Glomerular visceral epithelial cell (primary cell): Measurements from ENCODE around the gene OR2Y1.
A peak's percentile ranks its signal among the peaks of the same experiment; 100 is the strongest.
"Not testable (repeated sequence)": the region's sequence is repeated elsewhere in the genome, so short reads cannot be mapped to it uniquely, and the experiment has no call there.

Experiments
- DNase-seq: peaks from one replicate; pipeline ENCODE4 v3.0.0-alpha.2; 2016; ENCODE audit errors: extremely low spot score

OR2Y1 gene, protein sequence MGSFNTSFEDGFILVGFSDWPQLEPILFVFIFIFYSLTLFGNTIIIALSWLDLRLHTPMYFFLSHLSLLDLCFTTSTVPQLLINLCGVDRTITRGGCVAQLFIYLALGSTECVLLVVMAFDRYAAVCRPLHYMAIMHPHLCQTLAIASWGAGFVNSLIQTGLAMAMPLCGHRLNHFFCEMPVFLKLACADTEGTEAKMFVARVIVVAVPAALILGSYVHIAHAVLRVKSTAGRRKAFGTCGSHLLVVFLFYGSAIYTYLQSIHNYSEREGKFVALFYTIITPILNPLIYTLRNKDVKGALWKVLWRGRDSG

DNA sequence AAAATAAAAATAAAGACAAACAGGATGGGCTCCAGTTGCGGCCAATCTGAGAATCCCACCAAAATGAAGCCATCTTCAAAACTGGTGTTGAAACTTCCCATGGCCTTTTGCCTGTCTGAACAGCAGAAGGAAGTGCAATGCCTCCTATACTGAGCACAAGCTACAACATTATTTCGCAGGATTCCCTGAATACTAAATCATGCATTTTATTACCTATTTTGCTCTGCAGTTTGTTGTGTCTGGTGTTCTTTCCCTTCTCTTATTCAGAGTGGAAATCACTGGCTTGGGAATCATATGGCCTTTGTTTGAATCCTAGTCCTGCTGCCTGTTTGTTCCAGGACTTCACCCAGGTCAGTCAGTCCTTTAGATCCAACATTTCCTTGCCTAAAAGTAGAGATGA is at the start of gene OR2Y1:
OR2Y1 (minus strand) TSS at position 101 of the 400 bp plus-strand sequence; CDS start at position 101, 0 bp downstream.
- no peak for DNase-seq

DNA sequence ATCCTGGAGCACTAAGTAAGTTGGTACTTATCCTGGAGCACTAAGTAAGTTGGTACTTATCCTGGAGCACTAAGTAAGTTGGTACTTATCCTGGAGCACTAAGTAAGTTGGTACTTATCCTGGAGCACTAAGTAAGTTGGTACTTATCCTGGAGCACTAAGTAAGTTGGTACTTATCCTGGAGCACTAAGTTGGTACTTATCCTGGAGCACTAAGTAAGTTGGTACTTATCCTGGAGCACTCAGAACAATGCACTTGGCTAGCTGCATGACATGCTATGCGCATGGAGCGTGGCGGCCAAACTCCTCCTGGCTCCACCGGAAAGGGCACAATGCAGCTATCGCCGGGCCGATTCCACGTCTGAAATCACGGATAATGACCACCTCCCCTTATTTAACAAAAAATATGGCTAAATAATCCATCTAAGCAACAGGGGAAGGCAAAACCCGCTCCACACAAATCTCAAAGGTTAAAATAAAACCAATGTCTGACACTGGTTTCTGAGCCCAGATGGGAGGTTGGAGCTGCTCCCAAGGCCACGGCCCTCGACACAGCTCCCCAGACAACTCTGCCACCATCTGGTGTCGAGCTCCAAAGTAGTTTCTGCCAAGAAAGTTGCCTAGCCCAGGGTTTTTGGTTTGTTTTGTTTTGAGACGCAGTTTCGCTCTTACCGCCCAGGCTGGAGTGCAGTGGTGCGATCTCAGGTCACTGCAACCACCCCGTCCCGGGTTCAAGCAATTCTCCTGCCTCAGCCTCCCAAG is 49.0 kb upstream of the OR2Y1 start:
- DNase-seq, result not testable (repeated sequence)

DNA sequence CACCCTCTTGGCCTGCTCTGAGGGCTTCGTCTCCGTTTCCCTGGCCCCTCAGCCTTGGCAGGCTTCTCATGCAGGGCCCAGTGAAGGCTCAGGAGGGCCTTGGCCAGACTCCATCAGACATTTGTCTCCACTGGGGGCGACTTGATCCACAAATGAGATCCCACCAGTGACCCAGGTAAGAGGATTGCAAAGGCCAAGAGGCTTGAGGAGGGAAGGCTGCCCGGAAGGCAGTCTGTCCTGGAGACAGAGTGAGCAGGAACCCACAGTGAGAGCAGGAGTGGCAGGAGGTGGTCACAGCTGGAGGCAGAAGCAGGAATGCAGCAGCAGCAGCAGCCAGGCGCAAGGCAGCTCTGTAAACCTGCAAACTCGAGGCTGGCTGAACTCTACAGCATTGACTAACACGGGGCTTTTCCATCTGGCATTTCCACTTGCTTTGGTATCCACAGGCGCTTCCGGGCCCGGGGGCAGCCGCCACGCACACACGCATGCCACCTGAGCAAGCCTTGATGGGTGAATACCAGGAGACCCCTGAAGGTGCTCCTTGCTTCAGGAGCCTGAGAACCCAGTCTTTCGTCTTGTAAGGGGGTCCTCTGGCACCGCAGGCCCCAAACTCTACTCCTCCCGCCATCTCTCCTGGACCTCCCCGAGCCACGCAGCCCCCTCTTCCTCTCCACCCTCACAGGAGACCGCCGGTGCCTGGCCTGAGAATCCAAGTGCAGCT is 48.0 kb upstream of the OR2Y1 start:
- no peak for DNase-seq

DNA sequence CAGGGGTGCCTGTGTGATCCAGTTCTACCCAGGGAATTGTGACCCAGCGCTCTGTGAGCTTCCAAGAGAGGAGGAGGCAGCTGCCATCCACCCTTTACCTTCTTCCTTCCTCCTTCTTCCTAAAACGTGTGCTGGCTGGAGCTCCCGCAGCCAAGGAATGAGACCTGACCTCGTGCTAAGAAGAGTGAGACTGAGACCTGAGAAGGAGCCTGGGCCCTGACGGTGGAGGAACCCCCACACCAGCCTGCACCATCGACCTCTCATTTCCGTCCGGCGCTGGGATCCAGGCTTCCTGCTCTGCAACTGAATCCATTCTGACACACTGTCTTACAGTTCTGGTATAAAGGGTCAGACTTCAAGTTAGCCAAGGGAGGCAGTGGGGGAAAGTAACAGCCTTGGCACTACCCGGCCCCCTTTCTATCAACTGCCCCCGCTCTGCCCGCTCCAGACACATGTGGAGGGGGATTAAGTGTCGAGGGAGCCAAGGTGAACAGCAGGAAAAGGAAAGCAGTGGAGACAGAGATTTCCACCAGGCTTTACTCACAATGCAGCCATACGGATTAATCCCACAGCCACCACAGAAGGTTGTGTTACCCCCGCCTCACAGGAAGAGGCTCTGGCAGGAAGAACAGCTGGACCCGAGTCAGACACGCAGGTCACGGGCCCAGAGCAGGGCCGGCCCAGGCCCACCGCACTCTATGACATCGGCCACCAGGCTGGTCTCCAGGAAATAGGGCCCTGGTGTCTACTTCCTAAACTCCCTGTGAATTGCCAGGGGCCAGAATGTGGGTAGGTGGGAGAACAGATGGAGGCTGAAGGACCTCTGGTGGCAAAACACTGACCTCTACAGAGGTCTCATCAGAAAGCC is 46.9 kb upstream of the OR2Y1 start:
- no peak for DNase-seq

DNA sequence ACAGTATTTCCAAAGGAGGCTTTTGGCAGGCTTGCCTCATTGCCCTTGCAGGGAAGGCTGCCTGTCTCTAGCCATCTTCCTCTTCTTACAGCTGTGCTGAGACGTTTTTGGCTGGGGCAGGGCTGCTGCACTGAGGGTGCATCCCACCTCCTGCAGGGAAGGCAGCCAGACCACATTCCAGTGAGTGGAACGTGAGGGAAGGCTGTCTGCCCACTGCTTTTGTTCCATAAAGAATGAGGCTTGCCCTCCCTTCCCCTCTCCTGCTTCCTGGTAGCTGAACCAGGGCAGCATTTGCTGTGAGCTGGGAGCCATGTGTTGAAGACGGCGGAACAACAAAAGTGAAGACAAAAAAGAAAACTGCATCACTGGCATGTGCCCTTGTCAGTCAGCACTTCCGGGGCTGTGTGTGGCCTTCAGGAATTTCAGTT is 46.0 kb upstream of the OR2Y1 start:
- peak; percentile 83 for DNase-seq

DNA sequence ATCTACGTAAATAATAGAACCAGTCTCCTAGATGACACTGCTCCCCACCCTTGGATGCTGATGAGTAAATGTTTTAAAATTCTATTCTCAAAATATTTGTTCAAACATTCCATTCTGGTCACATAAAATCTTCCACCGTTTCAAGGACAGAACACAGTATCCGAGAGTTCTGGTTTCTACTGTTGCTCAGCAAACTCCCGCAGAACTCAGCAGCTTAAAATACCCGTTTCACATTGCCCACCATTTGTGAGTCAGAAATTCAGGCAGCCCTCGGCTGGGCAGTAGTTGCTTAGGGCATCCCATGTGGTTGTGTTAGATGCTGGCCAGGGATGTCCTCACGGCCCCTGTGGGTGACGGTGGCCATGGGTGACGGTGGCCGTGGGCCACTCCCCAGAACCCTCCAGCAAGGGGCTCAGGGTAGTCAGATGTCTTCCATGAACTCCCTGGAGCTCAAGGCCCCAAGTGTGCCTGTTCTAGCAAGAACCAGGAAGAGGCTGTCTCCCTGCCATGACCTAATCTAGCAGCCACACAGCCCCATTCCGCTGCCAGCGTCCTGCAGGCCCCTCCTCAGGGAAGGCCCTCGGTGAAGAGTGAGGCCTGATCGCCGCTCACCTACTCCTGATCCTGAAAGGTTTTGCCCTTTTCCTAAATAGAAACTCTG is 45.4 kb upstream of the OR2Y1 start:
- DNase-seq, result peak; percentile 54

DNA sequence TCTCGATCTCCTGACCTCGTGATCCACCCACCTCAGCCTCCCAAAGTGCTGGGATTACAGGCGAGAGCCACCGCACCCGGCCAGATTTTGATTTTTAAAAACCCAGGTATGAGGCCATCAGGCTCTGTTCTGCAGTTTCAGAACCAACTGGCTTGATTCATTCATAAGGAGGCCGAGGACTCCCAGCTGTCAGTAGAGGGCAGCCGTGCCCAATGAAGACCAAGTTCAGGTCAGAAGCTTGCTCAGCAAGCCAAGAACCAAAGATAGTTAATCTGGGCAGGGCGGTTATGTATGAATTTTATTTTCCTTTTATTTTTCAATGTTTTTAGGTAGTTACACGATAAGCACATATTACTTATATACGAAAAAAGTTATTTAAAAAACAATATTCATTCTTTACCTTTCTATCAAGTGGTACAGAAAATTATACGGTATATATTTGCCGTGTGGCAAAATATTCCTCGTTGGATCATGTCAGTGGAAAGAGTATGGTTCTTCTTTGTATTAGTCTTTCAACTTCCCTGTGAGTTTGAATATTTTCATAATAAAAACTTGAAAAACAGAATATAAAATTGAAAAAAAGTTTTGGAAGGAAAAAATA is 44.7 kb upstream of the OR2Y1 start:
- DNase-seq, result peak; percentile 81

DNA sequence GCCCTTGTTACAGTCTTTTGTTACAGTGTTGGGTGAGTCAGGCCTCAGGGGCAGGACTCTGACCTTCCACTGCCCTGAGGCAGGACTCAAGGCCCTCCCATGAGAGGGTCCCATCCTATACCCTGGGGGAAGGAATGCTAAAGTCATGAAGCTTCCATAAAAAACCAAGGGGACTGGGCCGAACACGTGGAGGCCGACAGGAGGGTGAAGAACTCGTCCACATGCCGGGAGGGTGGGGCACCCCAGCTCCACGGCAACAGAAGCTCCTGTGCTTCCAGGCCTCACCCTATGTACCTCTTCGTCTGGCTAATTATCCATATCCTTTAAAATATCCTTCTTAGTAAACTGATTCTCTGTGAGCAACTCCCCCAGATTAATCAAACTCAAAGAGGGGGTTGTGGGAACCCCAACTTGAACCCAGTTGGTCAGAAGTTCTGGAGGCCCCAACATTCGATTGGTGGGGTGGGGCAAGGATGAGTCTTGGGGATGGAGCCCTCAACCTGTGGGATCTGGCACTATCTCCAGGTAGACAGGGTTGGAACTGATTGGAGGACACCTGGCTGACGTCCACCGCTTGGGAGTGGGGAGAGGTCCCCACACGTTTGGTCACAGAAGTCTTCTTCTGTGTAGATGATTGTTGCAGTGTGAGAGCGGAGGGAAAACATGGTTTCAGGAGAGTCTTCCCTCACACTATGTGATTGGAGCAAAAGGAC is 43.6 kb upstream of the OR2Y1 start:
- DNase-seq, result no peak

DNA sequence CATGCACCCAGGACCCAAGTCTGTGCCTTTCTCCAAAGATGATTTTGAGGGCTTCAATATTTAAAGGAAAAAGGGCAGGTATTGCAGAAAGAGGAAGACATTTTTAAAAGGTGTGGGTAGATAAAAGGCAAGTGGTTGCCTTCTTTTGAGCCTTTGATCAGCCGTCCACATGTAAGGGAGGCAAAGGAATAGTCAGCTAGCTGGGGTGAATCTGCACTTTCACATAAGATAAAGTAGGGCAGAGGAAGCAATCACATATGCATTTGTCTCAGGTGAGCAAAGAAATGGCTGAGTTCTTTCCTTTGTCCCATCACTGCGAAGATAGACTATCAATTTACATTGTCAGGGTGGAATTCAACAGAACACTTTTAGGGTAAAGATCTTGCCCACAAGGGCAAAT is 42.9 kb upstream of the OR2Y1 start:
- no peak for DNase-seq

DNA sequence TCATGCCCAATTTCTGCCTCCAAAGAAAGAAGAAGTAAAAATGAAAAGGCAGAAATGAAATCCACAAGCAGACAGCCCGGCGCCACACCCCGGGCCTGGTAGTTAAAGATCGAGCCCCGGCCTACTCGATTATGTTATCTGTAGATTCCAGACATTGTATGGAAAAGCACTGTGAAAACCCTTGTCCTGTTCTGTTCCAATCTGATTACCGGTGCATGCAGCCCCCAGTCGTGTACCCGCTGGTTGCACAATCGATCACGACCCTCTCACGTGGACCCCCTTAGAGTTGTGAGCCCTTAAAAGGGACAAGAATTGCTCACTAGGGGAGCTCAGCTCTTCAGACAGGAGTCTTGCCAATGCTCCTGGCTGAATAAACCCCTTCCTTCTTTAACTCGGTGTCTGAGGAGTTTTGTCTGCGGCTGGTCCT is 42.1 kb upstream of the OR2Y1 start:
- DNase-seq, result not testable (repeated sequence)

DNA sequence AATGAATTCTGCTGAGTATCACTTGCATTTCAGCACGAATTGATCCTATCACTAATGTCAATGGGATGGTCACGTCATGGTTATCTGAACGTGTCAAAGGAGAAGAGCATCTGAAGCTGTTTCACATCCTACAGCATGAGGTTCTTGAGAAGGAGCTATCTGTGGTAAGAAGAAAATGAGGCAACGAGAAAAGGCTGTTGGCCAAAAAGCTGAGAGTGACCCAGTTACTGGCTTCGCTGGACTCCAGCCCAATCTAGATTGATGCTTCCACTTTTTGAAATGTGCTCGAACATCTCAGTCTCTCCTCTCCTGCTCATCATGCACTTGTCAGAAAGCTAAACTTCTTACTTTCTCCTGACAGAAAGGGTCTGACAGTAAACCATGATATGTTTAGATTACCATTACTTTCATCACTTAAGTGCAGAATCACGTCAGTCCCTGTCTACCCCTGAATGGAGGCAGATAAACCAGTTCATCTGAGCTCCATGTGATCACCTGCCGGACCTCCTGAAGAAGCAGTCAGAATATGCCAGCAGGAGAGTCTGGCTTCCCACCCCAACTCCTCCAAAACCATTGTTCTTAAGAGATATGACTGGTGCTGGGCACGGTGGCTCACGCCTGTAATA is 40.2 kb upstream of the OR2Y1 start:
- DNase-seq, result no peak

DNA sequence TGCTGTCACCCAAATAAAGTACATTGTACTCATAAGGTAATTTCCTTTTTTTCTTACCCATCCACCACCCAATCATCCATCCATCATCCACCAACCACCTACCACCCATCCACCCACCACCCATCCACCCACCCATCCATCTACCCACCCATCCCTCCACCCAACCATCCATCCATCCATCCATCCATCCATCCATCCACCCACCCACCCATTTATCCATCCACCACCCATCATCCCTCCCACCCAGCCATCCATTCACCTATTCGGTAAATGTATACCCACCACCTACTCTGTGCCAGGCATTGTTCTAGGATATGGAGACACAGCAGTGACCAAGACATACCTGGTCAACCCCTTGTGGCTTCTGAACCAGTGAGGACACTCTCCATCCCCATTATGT is 37.6 kb upstream of the OR2Y1 start:
- DNase-seq, result no peak

DNA sequence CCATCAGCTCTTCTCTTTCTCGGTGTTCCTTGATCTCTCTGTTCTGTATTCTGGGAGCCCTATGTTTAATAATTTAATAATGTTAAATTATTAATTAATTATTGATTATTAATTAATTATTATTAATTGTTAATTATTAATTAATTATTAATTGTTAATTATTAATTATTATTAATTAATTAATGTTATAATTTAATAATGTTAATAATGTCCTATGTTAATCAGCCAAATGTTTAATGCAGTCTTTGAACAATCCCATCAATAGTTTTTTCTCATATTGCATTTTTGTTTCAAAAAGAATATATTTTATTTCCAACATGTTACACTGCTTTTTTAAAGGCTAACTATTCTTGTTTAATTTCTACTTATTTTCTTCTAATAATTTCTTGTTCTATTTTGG is 36.5 kb upstream of the OR2Y1 start:
- DNase-seq, result no peak

DNA sequence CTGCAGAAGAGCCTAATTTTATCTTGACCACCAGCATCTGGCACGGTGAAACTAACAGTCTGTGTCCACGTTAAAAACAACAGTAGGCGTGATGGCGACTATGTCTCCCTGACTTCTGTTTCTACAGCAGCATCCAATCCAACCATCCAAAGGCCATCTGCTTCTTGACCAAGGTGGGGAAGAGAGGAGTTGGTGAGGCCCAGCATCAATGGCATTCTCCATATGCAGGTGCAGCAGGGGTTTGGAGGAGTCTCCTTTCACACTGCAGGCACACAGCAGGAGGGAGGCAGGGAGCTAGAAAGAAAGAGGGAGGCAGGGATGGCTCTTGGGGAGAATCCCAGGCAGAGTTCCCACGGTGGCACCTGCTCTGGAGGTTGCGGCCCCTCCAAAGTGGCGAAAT is 35.8 kb upstream of the OR2Y1 start:
- no peak for DNase-seq

DNA sequence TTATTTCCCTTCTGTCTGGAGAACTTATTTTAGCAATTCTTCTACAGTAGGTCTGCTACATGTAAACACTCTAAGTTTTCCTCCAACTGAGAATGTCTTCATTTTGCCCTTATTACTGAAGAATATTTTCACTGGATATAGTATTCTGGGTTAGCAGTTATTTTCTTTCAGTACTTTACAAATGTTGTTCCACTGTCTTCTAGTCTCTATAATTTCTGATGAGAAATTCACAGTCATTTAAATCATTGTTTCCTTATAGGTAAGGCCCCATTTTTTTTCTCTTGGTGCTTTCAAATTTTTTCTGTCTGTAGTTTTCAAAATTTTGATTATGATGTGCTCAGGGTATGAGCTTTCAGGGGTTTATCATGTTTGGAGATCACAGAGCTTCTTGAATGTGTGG is 32.0 kb upstream of the OR2Y1 start:
- DNase-seq, result no peak

DNA sequence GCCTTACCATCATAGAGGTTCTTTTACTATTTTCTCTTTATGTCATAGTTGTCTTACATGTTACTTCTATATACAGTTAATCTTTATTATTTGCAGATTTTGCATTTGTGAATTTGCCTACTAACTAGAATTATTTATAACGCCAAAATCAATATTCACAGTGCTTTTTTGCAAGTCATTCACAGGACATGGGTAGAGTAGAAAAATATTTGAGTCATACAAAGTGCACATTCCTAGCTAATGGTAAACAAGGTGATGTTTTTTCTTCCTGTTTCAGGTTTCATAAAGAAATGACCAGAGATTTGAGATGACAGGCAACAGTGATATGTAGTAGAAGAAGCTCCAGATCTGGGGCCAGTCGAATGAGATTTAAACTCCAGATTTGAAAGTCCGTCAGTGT is 30.0 kb upstream of the OR2Y1 start:
- no peak for DNase-seq

DNA sequence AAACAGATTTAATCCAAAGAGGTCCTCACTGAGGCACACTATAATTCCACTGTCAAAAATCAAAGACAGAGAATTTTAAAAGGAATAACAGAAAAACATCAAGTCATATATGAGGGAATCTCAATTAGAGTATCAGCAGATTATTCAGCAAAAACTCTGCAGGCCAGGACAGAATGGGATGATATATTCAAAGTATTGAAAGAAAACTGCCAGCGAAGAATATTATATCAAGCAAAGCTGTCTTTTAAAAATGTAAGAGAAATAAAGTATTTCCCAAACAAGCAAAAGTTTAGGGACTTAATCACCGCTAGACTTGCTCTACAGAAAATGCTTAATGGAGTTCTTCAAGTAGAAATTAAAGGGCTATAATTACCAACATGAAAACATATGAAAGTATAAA is 15.7 kb upstream of the OR2Y1 start:
- no peak for DNase-seq

DNA sequence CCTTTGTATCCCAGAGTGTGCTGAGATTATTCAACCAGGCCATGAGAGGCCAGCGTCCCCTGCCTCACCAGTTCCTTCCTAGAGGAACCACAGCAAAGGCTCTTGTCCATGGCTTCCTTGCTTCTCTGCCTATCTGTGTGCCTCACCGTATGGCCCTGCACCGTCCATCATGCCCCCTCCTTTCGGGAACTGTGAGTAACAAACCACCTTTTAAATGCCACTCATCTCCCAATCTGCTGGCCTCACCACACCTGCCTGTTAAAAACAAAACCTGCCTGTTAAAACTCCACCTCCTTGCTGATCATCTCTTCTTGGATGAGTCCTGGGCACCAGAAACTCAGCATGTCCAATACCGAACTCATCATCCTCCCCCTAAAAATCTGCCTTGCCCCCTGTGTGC is 4.4 kb upstream of the OR2Y1 start:
- no peak for DNase-seq

DNA sequence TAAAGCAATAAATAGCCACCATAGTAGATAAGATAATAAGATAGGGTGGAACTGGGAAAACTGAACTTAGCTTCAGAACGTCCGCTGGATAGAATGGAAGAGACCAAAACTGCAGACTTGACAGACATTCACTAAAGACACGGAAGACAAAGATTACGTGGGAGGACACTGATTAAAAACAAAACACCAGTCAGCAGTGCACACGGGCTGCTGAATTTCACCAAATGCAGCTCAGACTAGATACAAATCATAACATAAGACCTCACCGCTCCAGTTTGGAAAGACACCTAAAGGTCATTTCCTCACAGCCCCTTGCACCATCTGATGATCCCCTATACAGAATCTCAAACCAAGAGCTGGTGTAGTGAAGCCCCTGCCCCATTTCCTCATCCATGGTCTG is 2.9 kb upstream of the OR2Y1 start:
- no peak for DNase-seq

DNA sequence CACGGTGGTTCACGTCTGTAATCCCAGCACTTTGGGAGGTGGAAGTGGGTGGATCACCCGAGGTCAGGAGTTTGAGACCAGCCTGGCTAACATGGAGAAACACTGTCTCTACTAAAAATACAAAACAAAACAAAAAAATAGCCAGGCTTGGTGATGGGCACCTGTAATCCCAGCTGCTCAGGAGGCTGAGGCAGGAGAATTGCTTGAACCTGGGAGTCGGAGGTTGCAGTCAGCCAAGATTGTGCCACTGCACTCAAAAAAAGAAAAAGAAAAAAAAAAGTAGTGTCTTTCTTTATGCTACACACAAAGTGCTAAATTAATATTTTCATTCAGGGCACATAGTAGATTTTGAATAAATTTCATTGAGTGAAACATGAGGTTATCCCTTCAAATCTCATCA is 1.1 kb upstream of the OR2Y1 start:
- DNase-seq, result not testable (repeated sequence)
